ENCODE measurements around the gene MTMR3. TPM values are rescaled to one million over a fixed set of nuclear protein-coding genes. Genes with fewer than 3 reads are reported as not detected.
"Not testable (repeated sequence)": the region's sequence is repeated elsewhere in the genome, so short reads cannot be mapped to it uniquely, and the experiment has no call there.

Gene MTMR3
- total RNA-seq, 1 donor from 2014 or later = 36.9 TPM

DNA sequence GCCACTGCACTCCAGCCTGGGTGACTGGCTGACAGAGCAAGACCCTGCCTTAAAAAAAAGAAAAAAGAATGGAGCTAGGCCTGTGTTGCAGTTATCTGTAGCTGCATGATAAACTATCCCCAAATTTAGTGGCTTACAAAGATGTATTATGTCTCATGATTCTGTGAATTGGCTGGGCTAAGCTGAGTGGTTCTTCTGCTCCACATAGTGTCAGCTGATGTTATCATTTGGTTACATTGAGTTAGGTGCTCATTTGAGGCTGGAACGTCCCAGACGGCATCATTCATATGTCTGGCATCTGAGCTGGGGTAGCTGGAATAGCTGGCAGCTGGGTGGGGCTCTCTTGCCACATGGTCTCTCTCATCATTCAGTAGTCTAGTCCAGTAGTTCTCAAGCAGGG lies 36.7 kb upstream of the MTMR3 start:
- Mint-ChIP-seq H3K36me3 (ENCODE audit: low read depth) (no peaks in the 10 kb centered on the region), H3K9me3 (ENCODE audit: low read depth) (peaks cover 8% of the 10 kb centered on the region), H3K27me3 (ENCODE audit: low read depth) (no peaks in the 10 kb centered on the region), H3K4me3 (ENCODE audit: unreplicated experiment) (no peak overlapping the region), H3K4me1 (ENCODE audit: low read depth) (peaks cover 13% of the 10 kb centered on the region), H3K27ac (ENCODE audit: unreplicated experiment) (no peak overlapping the region)
- TF ChIP-seq, protein P1, sequence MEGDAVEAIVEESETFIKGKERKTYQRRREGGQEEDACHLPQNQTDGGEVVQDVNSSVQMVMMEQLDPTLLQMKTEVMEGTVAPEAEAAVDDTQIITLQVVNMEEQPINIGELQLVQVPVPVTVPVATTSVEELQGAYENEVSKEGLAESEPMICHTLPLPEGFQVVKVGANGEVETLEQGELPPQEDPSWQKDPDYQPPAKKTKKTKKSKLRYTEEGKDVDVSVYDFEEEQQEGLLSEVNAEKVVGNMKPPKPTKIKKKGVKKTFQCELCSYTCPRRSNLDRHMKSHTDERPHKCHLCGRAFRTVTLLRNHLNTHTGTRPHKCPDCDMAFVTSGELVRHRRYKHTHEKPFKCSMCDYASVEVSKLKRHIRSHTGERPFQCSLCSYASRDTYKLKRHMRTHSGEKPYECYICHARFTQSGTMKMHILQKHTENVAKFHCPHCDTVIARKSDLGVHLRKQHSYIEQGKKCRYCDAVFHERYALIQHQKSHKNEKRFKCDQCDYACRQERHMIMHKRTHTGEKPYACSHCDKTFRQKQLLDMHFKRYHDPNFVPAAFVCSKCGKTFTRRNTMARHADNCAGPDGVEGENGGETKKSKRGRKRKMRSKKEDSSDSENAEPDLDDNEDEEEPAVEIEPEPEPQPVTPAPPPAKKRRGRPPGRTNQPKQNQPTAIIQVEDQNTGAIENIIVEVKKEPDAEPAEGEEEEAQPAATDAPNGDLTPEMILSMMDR (IDR thresholded peaks at IDR 0.05) = no peak
- no peak for DNase-seq (ENCODE audit: low spot score)

DNA sequence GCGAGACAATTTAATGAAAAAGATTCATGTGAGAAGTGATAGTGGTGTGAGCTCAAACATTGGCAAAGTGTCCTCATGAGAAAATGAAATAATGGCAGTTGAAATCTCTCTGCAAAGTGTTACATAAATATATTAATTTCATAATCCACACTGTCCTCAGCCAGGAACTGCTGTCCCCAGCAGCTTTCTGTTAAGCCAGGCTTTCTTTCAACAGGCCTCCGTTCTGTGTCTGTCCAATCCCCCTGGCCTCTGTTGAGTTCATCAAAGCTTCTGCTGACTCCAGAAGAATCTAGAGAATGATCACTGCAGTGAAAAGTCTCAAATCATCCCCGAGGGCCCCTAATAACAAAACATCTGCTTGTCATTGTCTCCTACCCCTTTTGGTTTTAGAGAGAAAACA lies 34.9 kb upstream of the MTMR3 start:
- no peak for DNase-seq (ENCODE audit: low spot score)
- Mint-ChIP-seq H3K27ac (ENCODE audit: unreplicated experiment) (no peak overlapping the region), H3K9me3 (ENCODE audit: low read depth) (peaks cover 8% of the 10 kb centered on the region), H3K27me3 (ENCODE audit: low read depth) (no peaks in the 10 kb centered on the region), H3K36me3 (ENCODE audit: low read depth) (no peaks in the 10 kb centered on the region), H3K4me1 (ENCODE audit: low read depth) (peaks cover 1% of the 10 kb centered on the region), H3K4me3 (ENCODE audit: unreplicated experiment) (no peak overlapping the region)
- TF ChIP-seq, protein P1 (IDR thresholded peaks at IDR 0.05) = no peak

DNA sequence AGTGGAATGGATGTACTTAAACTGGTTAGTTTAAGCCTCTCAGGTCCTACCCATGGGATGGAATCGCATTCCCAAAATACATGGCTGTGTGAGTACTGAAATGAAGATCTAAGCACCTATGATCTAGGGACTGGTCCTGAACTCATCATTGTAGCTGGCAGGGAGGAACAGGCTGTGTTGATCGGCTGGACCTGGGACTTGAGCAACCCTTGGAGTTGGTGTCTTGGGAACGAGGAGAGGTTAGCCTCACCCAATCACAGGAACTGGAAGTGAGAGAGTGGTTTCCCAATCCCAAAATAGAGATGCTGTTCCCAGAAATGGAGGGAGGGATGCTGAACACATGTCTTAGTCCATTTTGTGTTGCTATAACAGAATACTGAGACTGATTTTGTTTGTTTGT lies 28.5 kb upstream of the MTMR3 start:
- no peak for DNase-seq (ENCODE audit: low spot score)
- Mint-ChIP-seq H3K27ac (ENCODE audit: unreplicated experiment) (no peak overlapping the region), H3K36me3 (ENCODE audit: low read depth) (no peaks in the 10 kb centered on the region), H3K4me3 (ENCODE audit: unreplicated experiment) (no peak overlapping the region), H3K27me3 (ENCODE audit: low read depth) (peaks cover 5% of the 10 kb centered on the region), H3K9me3 (ENCODE audit: low read depth) (no peaks in the 10 kb centered on the region), H3K4me1 (ENCODE audit: low read depth) (no peaks in the 10 kb centered on the region)
- TF ChIP-seq, protein P1 (IDR thresholded peaks at IDR 0.05) = no peak

DNA sequence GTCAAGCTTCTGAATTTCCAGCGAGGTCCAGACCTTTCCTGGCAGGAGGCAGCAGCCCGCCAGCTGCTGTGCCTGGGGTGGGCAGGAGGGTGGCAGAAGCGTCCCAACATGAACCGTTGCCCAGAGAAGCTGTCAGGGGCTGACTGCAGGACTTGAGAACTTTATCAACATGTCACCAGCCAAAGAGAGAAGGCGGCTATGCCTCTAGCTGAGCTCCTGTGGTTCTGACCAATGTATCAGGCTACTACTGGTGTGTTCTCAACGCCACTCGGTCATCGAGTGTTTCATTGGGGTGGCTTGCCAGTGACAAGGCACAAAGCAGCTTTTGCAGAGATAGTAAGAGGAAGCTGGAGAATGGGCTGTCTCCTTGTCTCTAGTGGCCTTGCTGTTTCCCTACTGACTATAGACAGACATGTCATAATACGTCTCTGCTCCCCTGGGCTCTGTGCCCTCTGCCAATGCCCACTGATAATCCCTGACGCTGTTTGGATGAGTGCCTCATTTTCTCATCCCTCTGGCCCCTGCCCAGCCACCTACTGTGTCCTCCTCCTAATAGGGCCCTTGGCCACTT lies 27.3 kb upstream of the MTMR3 start:
- DNase-seq (ENCODE audit: low spot score) = no peak
- H3K4me3 Mint-ChIP-seq (ENCODE audit: unreplicated experiment) = no peak overlapping the region
- peaks cover 5% of the 10 kb centered on the region for H3K27me3 Mint-ChIP-seq (ENCODE audit: low read depth)

DNA sequence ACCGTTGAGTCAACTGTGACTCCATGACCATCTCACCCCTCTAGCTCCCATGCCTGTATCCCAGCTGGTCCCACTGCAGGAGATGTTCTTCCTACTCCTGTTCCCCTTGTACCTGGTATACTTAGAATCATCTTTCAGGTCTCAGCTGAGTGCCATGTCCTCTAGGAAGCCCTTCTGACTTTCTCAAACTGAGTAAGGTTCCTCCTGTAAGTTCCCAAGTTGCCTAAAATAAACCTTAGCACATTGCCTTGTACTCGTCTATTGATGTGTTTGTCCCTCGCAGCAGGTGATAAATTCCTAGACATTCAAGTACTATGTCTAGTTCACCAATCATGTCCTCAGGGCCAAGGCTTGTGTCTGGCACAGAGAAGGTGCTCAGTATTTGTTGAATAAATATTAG lies 26.5 kb upstream of the MTMR3 start:
- Mint-ChIP-seq H3K27me3 (ENCODE audit: low read depth) (peaks cover 5% of the 10 kb centered on the region), H3K4me3 (ENCODE audit: unreplicated experiment) (no peak overlapping the region), H3K9me3 (ENCODE audit: low read depth) (no peaks in the 10 kb centered on the region), H3K4me1 (ENCODE audit: low read depth) (no peaks in the 10 kb centered on the region), H3K36me3 (ENCODE audit: low read depth) (no peaks in the 10 kb centered on the region), H3K27ac (ENCODE audit: unreplicated experiment) (no peak overlapping the region)
- no peak for DNase-seq (ENCODE audit: low spot score)
- TF ChIP-seq, protein P1 (IDR thresholded peaks at IDR 0.05) = no peak

More for the DNA sequence above, 27.3 kb upstream of the MTMR3 start:
- TF ChIP-seq, protein P1 (IDR thresholded peaks at IDR 0.05) = no peak
- H3K9me3 Mint-ChIP-seq (ENCODE audit: low read depth) = no peaks in the 10 kb centered on the region
- no peaks in the 10 kb centered on the region for H3K36me3 Mint-ChIP-seq (ENCODE audit: low read depth)
- H3K4me1 Mint-ChIP-seq (ENCODE audit: low read depth) = no peaks in the 10 kb centered on the region
- H3K27ac Mint-ChIP-seq (ENCODE audit: unreplicated experiment) = no peak overlapping the region

DNA sequence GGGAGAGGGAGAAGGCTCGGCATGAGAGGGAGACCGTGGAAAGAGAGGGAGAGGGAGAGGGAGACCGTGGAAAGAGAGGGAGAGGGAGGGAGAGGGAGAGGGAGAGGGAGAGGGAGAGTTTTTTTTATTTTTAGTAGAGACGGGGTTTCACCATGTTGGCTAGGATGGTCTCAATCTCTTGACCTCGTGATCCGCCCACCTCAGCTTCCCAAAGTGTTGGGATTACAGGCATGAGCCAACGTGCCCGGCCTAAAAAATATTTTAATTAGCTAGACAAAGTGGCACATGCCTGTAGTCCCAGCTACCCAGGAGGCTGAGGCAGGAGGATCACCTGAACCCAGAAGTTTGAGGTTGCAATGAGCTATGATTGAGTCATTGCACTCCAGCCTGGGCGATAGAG lies 23.9 kb upstream of the MTMR3 start:
- H3K36me3 Mint-ChIP-seq (ENCODE audit: low read depth); DNase-seq (ENCODE audit: low spot score); H3K27me3 Mint-ChIP-seq (ENCODE audit: low read depth); H3K4me1 Mint-ChIP-seq (ENCODE audit: low read depth); H3K4me3 Mint-ChIP-seq (ENCODE audit: unreplicated experiment); H3K27ac Mint-ChIP-seq (ENCODE audit: unreplicated experiment); H3K9me3 Mint-ChIP-seq (ENCODE audit: low read depth): not testable (repeated sequence)
